ENCODE measurements around the gene NPW. TPM values are rescaled to one million over a fixed set of nuclear protein-coding genes. Genes with fewer than 3 reads are reported as not detected.

The NPW gene
- total and polyA plus RNA-seq, 9 of the 15 experiments (the other 6 are each of a cell fraction or from before 2014, with no cell fraction given) = 0.14 to 4.0 (median 2.6) TPM; not detected in 4

DNA sequence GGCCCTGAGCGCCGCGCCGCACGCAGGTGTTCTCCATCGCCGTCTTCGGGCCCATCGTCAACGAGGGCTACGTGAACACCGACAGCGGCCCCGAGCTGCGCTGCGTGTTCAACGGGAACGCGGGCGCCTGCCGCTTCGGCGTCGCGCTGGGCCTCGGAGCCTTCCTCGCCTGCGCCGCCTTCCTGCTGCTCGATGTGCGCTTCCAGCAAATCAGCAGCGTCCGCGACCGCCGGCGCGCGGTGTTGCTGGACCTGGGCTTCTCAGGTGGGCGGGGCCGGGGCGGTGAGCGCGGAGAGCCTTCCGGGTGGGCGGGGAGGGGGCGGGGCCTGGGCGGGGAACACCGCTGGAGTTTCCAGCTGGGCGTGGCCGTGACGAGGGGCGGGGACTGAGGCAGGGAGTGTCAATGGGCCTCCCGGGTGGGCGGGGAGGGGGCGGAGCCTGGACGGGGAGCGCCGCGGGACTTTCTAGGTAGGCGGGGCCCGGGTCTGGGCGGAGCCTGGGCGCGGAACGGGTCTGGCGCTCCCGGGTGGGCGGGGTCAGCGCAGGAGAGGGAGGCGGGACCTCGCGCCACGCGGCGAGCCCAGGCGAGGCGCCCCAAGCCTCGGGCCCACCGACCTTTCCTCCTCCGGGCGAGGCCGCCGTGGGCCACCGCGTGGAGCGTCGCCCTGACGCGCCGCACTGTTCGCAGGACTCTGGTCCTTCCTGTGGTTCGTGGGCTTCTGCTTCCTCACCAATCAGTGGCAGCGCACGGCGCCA, 27.5 kb upstream of the NPW start (continued):
- TF ChIP-seq, protein P1, sequence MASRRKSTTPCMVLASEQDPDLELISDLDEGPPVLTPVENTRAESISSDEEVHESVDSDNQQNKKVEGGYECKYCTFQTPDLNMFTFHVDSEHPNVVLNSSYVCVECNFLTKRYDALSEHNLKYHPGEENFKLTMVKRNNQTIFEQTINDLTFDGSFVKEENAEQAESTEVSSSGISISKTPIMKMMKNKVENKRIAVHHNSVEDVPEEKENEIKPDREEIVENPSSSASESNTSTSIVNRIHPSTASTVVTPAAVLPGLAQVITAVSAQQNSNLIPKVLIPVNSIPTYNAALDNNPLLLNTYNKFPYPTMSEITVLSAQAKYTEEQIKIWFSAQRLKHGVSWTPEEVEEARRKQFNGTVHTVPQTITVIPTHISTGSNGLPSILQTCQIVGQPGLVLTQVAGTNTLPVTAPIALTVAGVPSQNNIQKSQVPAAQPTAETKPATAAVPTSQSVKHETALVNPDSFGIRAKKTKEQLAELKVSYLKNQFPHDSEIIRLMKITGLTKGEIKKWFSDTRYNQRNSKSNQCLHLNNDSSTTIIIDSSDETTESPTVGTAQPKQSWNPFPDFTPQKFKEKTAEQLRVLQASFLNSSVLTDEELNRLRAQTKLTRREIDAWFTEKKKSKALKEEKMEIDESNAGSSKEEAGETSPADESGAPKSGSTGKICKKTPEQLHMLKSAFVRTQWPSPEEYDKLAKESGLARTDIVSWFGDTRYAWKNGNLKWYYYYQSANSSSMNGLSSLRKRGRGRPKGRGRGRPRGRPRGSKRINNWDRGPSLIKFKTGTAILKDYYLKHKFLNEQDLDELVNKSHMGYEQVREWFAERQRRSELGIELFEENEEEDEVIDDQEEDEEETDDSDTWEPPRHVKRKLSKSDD (conservative IDR thresholded peaks at IDR 0.05; ENCODE audit: low read length) = no peak
- TF ChIP-seq HBP1 (CRISPR knock-in tag; IDR thresholded peaks at IDR 0.05) (no peak), RHOXF2B (CRISPR knock-in tag; conservative IDR thresholded peaks at IDR 0.05) (no peak), ZSCAN32 (CRISPR knock-in tag; IDR thresholded peaks at IDR 0.05) (no peak), ZKSCAN8 (CRISPR knock-in tag; IDR thresholded peaks at IDR 0.05) (no peak), PBX2 (CRISPR knock-in tag; IDR thresholded peaks at IDR 0.05; ENCODE audit: low read depth) (no peak), PBX2 (tag; conservative IDR thresholded peaks at IDR 0.05; ENCODE audit: low read depth) (no peak), SNAPC5 (CRISPR knock-in tag; IDR thresholded peaks at IDR 0.05) (no peak), XRCC4 (IDR thresholded peaks at IDR 0.05; ENCODE audit: extremely low read depth, insufficient read depth, insufficient read length) (no peak), TEAD4 (IDR thresholded peaks at IDR 0.05; ENCODE audit: low read length) (no peak), TEAD4 (CRISPR knock-in tag; IDR thresholded peaks at IDR 0.05; ENCODE audit: borderline replicate concordance) (no peak), ZNF184 (CRISPR knock-in tag; IDR thresholded peaks at IDR 0.05) (no peak), TAF15 (IDR thresholded peaks at IDR 0.05; ENCODE audit: low read depth, low read length) (no peak)
- TF ChIP-seq, protein P2, sequence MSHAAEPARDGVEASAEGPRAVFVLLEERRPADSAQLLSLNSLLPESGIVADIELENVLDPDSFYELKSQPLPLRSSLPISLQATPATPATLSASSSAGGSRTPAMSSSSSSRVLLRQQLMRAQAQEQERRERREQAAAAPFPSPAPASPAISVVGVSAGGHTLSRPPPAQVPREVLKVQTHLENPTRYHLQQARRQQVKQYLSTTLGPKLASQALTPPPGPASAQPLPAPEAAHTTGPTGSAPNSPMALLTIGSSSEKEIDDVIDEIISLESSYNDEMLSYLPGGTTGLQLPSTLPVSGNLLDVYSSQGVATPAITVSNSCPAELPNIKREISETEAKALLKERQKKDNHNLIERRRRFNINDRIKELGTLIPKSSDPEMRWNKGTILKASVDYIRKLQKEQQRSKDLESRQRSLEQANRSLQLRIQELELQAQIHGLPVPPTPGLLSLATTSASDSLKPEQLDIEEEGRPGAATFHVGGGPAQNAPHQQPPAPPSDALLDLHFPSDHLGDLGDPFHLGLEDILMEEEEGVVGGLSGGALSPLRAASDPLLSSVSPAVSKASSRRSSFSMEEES (CRISPR knock-in tag; IDR thresholded peaks at IDR 0.05) = no peak
- TF ChIP-seq, protein P3, sequence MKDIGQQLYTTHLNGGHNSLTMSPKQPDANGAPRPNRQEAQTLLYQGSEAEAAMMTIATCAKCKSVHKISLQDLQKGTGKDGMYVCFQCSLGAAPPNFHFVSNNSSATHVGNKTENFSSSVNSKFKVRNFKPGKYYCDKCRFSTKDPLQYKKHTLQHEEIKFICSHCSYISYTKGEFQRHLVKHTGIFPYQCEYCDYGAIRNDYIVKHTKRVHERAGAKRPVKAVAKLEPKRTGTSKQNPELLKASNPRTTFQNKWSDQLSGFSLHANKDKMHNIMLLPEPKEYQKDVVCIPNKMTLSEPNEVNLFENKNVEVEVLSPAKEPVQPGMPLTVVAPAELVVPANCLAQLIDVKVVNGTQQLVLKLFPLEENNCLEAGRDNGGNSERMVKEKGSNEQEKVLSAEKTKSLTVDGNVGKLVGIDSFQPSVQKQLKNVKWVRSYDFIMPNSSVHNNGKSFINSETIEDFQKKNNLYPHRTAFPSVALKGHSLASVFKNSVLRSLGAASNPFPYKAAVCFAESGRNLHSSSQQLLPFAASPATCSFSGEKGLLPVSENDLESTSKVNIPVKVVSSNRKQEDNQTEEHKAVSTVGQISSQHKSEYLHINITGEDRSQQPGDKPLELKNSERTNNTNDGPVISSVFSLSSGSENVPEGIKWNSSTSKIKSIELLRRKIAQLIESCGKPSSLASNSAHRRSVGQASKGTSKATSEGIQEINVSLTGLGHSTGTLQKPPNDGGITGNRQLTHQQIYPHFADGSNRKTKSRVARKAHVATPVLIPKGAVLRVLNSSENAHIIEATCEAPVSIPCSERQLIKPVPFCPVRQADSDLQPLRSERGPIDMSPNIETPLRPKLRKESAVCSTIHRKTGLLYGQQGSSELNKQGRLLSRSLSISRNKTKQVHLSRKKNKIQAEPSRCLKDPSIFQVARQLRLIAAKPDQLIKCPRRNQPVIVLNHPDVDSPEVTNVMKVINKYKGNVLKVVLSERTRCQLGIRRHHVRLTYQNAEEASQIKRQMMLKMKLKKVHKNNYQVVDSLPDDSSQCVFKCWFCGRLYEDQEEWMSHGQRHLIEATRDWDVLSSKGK (CRISPR knock-in tag; IDR thresholded peaks at IDR 0.05) = no peak

Measured in K562 (cell line).